GM23248 (cell line): ENCODE measurements around the gene DCAKD.

Experiments
- EZH2 ChIP-seq: fragments of 200-600 bp; sonication (generic); IDR thresholded peaks from 2 replicates; pipeline ENCODE4 v1.6.1; 2018; ENCODE audit warnings: antibody characterized with exemption, mild to moderate bottlenecking; ENCODE audit not compliant: insufficient read depth, poor library complexity, severe bottlenecking
- EZH2phosphoT487 ChIP-seq: fragments of 200-600 bp; sonication (generic); IDR thresholded peaks from 2 replicates; pipeline ENCODE4 v1.6.1; 2018; ENCODE audit warnings: antibody characterized with exemption, moderate library complexity, mild to moderate bottlenecking, low read depth; ENCODE audit not compliant: insufficient read depth

- no peak for TF ChIP-seq EZH2
- TF ChIP-seq EZH2phosphoT487, result no peak
Measured at GRCh38 chr17:45077643-45078042, 26.2 kb upstream of the DCAKD start.
